CD4-positive, alpha-beta T cell treated with Interleukin-1 beta for 1 hour (primary cell): ENCODE results near the gene NCAPG2.

Source experiments
- DNase-seq, 2 donors: peaks; one replicate each; pipeline ENCODE4 v3.0.0-alpha.2; 2020 to 2022

NCAPG2 gene

DNA sequence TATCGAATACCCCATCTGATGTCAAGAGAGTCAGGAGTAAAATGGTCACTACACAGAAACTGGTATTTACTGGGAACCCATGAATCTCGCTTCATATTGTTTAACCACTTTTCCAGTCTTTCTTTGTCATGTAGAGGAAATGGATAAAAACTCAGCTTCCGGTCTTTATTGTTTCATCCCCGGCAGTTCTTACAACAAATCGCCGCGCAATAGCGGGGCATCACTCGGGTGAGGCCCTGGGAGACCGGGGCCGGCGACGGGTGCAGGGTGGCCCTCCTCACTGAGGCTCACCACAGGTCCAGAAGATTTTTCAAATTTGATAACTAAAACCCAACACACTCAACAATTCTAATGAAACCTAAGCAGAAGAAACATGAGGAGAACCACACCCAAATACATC is 81.4 kb downstream of the NCAPG2 start:
- DNase-seq: no peak

DNA sequence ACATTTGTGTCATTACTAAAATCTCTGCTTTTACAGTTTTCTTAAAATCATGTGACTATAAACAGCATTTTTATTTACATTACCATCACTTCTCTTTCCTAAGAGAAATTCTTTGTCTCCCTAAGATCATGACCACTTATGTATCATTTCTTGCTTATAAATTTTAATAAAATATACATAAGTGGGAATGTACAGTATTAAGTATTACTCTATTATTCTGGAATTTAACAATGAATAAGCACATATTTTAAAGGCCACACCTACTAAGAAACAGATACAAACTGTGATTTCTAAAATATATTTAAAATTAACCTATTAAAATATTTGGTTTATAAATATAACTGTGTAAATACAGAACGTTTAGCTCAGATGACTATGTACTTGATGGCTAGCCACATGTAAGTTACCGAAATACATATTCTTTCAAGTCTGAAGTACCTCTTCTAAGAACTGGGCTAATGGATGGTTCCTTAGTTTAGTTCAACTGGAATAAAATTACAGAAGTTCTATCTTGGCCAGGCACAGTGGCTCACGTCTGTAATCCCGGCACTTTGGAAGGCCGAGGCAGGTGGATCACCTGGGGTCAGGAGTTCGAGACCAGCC is 83.7 kb downstream of the NCAPG2 start:
- DNase-seq: no peak

DNA sequence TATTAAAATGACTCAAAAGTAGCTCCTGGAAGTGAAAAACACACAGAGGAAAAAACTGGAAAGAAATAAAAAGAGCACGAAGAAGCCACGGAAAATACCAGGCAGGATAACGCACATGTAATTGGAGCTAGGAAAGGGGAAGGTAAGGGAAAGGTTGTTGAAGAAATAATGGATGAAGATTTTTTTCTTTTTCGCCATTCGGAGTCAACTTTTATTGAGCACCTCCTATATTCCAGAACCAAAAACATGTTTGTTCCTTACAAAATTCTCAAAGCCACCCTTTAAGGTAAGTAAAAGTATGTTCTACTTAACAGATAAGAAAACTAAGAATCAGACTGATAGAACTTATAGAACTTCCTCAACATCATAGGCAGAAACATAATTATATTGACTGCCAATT is 84.2 kb downstream of the NCAPG2 start:
- DNase-seq: no peak

DNA sequence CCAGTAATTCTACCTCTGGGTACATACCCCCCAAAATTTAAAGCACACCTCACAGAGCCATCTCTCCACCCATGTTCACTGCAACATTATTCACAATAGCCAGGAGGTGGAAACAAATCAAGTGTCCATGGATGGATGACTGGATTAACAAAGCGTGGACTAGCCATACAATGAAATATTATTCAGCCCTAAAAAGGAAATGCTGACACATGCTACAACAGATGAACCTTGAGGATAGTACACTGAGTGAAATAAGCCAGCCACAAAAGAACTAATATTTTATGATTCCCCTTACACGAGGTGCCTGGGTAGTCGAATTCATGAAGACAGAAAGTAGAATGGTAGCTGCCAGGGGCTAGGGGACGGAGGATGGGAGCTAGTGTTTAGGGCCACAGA is 85.9 kb downstream of the NCAPG2 start:
- no peak for DNase-seq

DNA sequence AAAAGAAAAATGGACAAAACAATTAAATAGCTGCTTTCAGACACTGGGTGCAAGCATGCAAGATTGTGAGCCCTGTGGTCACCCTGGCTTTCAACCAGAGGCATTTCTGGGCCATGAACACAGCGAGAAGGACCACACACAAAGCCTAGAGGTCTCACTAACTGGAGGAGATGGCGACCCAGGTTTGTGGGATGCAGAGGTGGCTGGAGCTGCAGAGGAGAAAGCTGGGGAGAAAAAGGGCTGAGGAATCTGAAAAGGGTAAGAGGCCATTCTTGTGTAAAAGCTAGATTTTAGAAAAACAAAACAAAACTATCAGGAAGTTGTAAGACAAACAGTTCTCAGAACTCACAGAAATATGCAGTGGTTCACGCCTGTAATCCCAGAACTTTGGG is 86.9 kb downstream of the NCAPG2 start:
- DNase-seq: no peak

DNA sequence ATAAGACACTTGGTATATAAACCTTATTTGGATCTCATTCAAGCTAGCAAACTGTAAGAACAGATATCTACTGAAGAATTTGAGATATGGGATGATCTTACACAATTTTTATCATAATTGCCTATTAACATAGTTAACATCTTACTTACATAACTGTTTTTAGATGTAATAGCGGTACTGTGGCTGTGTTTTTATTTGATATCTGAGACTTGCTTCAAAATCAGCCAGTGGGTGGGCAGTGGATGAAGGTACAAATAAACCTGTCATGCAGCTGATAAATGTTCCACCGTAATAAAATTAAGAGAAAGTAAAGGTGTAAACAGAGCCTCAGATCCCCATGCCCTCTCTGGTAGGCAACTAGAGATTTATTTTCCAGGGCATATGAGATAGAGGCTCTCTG is 88.6 kb downstream of the NCAPG2 start:
- no peak for DNase-seq

DNA sequence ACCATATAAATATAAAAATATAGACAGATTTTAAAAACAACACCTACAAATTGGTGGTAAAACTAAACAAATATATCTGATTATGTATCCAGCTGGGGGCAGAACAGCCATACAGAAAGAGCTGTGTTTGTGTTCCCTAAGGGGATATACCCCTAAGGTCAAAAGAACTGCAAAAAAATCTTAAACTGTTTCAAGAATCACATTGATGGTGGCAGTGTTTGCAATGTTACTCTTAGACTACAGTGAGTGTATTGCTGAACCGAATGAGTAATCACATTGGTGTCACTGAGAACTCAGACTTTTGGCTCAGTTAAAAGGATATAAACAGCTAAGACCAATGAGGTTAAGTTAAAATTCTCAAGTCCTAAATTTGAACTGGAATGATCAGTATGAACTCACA is 89.9 kb downstream of the NCAPG2 start:
- DNase-seq: no peak

DNA sequence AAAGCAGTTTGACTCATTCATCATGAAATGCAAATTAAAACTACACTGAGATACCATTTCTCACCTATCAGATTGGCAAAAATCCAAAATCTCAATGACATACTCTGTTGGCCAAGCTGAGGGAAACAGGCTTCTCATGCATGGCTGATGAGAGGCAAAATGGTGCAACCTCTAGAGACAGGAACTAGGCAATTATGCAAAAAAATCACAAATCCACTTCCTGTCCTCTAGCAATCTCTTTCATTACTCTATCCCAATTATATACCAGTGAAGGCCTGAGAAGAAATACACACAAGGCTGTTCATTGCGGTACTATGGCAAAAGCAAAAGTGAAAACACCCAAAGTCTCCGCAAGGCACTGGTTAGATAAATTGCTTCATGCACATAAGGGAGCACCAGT is 91.1 kb downstream of the NCAPG2 start:
- no peak for DNase-seq

DNA sequence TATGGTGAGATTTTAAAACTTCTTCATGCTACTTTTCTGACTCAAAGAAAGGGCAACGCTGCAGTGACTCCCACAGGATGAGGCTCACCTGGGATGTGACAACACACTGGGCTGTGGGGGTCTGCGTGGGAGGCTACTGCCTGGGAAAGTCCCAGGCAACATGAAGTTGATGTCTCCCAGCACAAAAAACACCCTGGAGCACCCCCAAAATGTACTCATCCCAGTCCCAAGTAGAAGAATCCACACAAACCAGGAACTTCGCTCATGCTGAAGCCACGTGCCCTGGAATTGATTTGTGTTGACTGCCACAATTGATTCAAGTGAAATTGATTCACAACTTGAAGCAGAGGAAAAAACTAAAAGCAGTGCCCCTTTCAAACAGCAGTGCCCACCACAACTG is 92.1 kb downstream of the NCAPG2 start:
- no peak for DNase-seq

DNA sequence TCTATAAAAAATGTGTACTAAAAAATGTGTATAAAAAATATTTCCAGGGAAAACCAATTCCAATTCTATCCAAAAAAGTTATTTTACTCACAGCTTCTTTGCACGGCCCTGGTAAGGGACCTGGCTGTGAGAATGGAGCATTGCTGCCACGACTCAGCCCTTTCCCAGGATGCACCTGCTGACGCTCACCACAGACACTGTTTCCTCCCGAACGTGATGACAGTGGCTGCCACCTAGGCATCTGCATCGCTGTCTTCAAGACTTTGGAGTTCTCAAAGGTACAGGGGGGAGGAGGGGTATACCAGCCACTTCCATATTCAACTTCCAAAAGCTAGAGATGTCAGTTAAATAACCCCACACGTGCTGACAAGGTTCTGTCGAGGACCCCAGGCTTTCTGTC is 93.1 kb downstream of the NCAPG2 start:
- DNase-seq: no peak

DNA sequence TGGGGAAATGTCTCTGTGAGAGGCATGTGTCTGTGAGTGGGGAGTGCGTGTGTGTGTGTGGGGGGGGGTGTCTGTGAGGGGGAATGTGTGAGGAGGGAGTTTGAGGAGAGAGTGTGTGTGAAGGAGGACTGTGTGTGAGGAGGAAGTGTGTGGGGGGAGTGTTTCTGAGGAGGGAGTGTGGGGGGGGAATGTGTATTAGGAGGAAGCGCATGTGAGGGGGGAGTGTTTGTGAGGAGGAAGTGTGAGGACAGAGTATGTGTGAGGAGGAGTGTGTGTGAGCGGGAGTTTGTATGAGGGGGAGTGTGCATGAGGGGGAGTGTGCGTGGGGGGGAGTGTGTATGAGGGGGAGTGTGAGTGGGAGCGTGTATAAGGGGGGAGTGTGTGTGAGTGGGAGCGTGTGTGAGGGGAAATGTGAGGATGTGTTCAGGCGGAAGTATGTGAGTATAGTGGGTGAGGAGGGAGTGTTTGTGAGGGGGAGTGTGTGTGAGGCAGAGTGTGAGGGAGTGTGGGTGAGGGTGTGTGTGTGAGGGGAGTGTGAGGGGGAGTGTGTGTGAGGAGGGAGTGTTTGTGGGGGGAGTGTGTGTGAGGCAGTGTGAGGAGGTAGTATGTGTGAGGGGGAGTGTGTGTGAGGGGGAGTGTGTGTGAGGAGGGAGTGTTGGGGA is 95.2 kb downstream of the NCAPG2 start:
- no peak for DNase-seq

DNA sequence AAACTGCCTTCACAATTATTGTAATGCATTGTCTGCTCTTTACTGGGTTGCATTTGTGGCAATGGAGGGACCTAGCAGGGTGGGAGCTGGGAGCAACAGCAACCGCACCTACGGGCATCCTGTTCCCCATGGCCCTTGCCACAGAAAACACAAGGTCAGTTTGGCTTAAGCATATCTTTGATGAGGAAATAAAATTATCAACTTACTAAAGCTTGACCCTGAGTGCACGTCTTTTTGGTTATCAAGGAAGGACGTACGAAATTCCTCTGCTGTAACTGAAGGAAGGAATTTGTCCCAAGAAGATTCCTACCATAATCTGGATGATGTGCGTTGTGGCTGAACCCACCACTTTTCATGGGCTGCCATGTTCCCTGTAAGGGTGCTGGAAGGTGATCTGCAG is 97.0 kb downstream of the NCAPG2 start:
- no peak for DNase-seq

DNA sequence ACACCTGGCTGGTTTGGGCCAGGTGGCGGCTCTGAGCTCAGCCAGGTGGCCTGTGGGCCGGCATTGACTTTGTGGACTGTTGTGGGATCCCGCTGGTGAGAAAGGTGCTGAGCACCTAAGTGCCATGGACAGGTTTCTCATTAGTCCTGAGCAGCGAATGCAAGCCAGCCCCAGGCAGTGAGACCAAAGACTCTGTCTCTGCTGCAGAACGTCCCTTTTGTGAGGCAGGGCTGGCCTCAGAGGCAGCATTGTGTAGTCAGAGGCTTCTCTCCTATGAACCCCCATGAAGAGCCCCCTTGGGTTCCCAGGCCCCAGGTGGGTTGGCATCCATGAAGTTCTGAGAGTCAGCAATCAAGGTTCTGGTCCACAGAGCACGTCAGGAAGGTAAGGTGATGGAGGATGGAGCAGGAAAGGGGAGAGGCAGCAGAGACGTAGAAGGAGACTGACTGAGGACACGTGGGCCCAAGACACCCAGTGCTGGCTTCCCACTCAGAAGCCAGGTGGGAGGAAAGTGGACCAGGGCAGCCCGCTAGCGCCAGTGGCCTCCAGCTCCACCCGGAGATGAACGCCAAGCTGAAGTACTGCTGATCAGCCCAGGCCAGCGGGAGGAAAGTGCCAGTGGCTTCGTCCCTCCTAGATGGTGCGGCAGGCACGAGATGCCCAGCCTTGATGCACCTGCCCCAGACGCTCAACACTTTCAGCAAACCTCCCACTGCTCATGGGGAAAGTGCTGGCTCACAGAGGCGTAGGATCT is 97.8 kb downstream of the NCAPG2 start:
- DNase-seq: no peak

DNA sequence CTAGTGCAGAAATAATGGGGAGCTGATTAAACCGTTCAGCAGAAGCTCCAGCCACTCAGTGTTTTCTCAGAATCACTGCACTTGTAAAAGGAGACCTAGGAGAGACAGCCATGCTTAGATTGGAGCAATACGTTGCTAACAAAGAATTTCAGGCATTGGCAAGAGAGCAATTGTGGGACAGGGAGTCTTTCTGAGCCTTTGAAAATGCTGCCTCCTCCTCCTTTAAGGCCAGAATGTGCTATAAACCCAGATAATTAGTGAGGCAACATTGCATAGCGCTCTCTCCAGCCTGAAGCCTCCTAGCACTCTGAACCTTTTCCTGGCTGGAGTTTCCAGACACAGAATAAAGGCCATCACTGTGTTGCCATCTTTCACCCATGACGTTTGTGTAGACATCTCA is 98.5 kb downstream of the NCAPG2 start:
- no peak for DNase-seq

DNA sequence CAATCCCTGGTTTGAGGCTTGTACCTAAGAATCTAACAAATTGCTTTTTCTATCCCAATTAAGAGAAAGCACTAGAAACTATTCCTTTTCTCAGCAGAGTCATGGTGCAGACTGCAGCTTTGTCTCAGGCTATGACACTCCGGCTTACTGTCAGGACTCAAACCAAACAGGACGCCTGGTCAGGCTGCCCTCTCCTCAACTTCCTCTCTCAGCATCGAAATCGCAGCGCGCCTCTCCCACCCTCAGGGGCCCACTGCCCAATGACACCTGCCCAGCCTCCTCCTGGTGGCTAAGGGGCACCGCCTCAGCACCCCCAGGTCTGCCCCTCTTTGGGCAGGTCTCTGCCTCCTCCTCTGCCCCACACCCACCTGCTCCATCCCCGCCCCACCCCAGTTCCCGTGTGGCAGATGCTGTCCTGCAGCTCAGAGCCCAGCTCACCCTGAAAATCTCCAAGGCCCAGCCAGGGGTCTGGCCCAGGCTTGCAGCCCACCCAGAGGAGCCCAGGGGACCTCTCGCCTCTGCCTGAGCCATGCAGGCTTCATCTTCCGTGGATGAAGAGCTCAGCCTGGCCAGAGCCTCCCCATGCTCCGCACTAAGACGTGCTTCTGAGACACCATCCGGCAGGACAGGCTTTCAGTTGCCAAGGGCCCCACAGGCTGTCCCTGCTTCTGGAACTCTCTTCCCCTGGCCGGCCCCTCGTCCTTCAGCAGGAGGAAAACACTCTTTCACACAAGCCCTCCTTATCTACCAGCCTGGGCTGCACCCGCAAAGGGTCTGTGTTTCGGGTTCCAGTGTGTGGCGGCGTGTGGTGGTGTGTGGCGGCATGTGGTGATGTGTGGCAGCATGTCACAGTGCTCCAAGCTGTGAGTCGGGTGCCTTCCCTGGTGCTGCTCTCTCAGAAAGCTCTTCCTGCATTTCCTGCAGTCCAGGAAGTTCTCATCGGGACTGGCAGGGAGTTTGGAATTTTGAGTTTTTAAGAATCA is 100.5 kb downstream of the NCAPG2 start:
- no peak for DNase-seq

DNA sequence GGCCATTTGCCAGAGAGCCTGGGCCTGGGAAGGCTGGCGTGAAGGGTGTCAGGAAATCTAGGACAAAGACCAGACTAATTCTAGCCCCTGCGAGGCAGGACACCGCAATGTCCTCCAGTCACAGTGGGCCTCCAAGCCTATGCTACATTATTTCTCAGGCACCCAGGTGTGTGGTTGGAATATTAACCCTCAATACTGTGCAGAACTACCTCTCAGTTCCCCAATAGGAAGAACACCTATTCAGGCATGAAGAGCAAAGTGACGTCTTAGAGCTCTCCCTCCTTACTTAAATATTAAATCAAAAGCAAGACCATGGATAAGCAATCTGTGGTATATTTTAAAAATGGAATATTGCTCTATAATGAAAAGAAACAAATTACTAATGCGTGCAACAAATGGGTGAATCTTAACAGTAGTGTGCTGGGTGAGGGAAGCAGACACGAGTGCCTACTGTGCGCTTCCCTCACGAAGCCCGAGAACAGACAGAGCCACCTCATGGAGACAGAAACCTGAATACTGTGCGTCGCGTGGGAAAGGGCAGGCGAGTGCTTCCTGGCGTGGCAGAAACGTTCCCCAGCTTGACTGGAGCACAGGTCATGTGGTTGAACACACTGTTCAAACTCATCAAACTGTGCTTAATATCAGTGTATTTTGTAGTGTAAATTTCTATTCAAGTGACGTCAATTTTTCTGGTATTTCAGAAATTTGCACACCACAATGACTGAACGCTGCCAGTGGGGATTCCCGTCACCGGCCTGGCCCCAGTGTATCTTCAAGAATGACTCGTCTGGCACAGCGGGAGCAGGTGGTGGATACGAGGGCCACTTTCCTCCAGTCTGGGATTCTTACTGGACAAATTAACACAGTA is 101.5 kb downstream of the NCAPG2 start:
- DNase-seq: no peak

DNA sequence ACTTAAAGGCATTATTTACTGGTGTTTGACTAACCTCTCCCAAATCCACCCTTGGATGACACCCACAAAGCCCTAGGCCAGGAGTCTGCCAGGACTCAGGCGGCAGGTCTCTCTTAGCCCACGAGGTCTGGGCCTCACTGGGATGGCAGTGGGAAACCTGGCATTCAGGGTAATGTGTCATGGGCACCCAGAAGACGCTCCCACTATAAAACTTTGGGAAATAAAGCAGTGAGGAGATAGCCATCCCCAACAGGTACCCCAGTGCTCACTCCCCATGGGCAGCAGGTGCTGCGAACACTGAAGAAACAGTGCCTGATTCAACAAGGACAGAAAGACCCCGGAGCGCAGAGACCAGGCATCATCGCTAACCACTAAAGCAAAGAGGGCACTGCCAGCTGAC is 102.6 kb downstream of the NCAPG2 start:
- no peak for DNase-seq

DNA sequence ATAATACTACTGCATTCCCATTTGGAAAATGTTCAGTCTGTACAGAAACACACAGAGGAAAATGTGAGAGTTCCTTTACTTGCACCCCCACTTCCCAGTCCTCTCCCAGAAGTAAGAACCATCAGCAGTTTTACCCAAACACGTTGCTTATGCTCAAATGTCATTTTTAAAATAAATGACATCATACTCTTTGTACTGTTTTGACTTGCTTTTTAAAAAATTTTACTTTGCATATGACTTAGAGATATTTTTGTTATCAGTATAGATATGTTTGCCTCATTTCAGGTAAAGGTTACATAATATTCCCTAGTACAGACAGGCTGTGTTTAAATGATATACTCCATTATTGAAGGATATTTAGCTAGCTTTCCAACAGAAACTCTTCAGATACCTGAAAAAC is 103.5 kb downstream of the NCAPG2 start:
- DNase-seq: no peak

DNA sequence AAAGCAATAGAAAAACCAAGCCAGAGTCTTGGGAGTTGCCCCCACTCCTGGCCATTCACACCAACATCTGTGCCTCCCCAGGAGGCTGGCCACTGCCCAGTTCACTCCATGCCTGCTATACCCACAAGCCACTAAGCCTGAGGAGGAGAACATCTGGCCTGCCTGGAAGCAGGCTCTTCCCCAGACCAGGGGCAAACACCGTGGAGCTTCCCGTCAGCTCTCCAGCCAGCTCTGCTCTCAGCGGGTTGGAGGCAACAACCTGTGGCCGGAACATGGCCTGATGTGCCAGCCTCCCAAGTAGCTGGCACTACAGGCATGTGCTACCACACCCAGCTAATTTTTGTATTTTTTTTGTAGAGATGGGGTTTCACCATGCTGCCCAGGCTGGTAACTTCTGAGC is 107.9 kb downstream of the NCAPG2 start:
- no peak for DNase-seq

DNA sequence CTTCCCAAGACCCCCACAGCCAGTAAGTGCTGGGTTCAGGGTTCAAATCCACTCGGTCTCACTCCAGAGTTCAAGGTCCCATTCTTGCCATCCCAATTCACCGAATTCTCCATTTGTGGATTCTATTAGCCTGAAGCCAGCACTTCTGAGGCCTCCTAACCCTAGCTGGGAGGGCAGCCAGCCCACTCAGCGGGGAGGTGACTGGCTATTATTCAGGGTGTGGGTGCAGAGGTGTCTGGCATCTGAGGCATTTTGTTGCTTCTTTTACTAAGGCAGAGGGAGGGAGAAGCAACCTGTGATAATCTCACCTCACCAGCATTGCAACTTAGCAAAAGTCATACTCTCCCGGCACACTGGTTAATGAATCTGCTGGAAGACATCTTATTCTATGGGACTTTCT is 108.3 kb downstream of the NCAPG2 start:
- DNase-seq: no peak

DNA sequence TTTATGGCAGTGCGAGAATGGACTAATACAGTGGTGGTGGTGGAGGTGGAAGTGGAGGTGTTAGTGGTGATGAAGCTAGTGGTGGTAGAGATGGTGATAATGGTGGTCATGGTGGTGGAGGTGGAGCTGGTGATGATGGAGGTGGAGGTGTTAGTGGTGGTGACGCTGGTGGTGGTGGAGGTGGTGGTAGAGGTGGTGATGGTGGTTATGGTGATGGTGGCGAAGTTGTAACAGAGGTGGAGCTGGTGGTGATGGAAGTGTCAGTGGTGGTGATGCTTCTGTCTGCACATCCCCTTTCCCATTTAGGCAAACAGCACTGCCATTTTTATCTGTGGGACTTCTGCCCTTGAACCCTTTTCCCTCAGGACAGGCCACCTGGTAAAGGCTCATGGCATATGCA is 109.5 kb downstream of the NCAPG2 start:
- no peak for DNase-seq

DNA sequence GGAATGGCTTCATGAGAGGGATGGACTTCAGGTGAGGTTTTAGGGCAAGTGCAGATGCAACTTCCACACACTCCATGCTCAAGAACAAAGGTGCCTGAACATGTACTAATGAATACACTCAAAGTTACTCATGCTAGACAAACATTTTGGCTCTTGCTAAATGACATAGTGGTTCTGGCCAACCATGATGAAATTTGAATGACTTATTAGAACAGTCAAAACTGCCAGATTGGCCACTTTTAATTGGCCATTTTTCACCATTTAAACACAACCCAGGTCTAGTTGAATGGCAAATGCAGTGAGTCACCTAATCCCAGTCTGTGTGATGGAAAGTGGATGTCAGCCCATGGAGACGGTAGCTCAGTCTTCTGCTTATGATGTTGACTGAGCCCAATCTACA is 112.1 kb downstream of the NCAPG2 start:
- DNase-seq: no peak
